ENCODE data around the gene PHC2. TPM values are rescaled to one million over a fixed set of nuclear protein-coding genes. Genes with fewer than 3 reads are reported as not detected.

The PHC2 gene
- total RNA-seq, 3 donors from 2014 or later (not counting 1 experiment from before 2014, with no cell fraction given) = 36.6 to 46.6 (median 39.5) TPM

GRCh38 chr1:33442141-33442540 lies 11.2 kb upstream of the PHC2 start:
- Mint-ChIP-seq H3K27me3 (ENCODE audit: low read depth in 2 of 2) (peaks cover 19 to 29% of the 10 kb centered on the region in 2 donors), H3K9me3 (no peaks in the 10 kb centered on the region), H3K27ac (no peak overlapping the region), H3K4me3 (no peak overlapping the region), H3K4me1 (no peaks in the 10 kb centered on the region), H3K36me3 (no peaks in the 10 kb centered on the region)
- intact Hi-C loops (cut with micrococcal nuclease) = no loop called here
- Histone ChIP-seq H3K27ac (ENCODE audit: low read length) (no peak overlapping the region), H3K36me3 (ENCODE audit: control insufficient read depth, insufficient read depth, low read length) (no peaks in the 10 kb centered on the region), H3K27me3 (ENCODE audit: control insufficient read depth, insufficient read depth, low read length) (no peaks in the 10 kb centered on the region), H3K4me3 (ENCODE audit: low read length) (no peak overlapping the region), H3K9me3 (ENCODE audit: control insufficient read depth, insufficient read depth, low read length) (no peaks in the 10 kb centered on the region), H3K4me1 (ENCODE audit: control insufficient read depth, insufficient read depth, low read length) (no peaks in the 10 kb centered on the region)
- WGBS (ENCODE audit: insufficient coverage) = 77% methylated on average over 1 of the region's 1 CpG
- no peak for TF ChIP-seq CTCF (IDR thresholded peaks at IDR 0.05)
- no peak for ATAC-seq
- no peak for DNase-seq

GRCh38 chr1:33441088-33441745 lies 10.3 kb upstream of the PHC2 start:
- no peak for TF ChIP-seq CTCF (IDR thresholded peaks at IDR 0.05)
- no peaks in the 10 kb centered on the region for H3K36me3 Mint-ChIP-seq
- 93% methylated on average over 6 of the region's 6 CpGs for WGBS (ENCODE audit: insufficient coverage)
- no peak overlapping the region for H3K4me3 Mint-ChIP-seq
- intact Hi-C loops (cut with micrococcal nuclease) = no loop called here
- H3K36me3 ChIP-seq (ENCODE audit: control insufficient read depth, insufficient read depth, low read length) = no peaks in the 10 kb centered on the region
- ATAC-seq (no peak), DNase-seq (no peak)
- H3K4me1 ChIP-seq (ENCODE audit: control insufficient read depth, insufficient read depth, low read length) = no peaks in the 10 kb centered on the region
- no peak overlapping the region for H3K4me3 ChIP-seq (ENCODE audit: low read length)
- H3K27me3 Mint-ChIP-seq (ENCODE audit: low read depth in 2 of 2) = peaks cover 16 to 29% of the 10 kb centered on the region in 2 donors
- no peak overlapping the region for H3K27ac Mint-ChIP-seq
- no peak overlapping the region for H3K27ac ChIP-seq (ENCODE audit: low read length)
- H3K27me3 ChIP-seq (ENCODE audit: control insufficient read depth, insufficient read depth, low read length) = no peaks in the 10 kb centered on the region
- no peaks in the 10 kb centered on the region for H3K9me3 ChIP-seq (ENCODE audit: control insufficient read depth, insufficient read depth, low read length)
- no peaks in the 10 kb centered on the region for H3K4me1 Mint-ChIP-seq
- H3K9me3 Mint-ChIP-seq = no peaks in the 10 kb centered on the region

- H3K36me3 ChIP-seq (ENCODE audit: control insufficient read depth, insufficient read depth, low read length) = no peaks in the 10 kb centered on the region
These were observed 8.8 kb upstream of the PHC2 start for GRCh38 chr1:33439662-33440061.

More at GRCh38 chr1:33439662-33440061, 8.8 kb upstream of the PHC2 start:
- H3K9me3 ChIP-seq (ENCODE audit: control insufficient read depth, insufficient read depth, low read length) = no peaks in the 10 kb centered on the region
- H3K27ac Mint-ChIP-seq = no peak overlapping the region
- no peak overlapping the region for H3K4me3 ChIP-seq (ENCODE audit: low read length)
- H3K27me3 ChIP-seq (ENCODE audit: control insufficient read depth, insufficient read depth, low read length) = no peaks in the 10 kb centered on the region
- no peaks in the 10 kb centered on the region for H3K9me3 Mint-ChIP-seq
- H3K36me3 Mint-ChIP-seq = no peaks in the 10 kb centered on the region
- no peaks in the 10 kb centered on the region for H3K4me1 Mint-ChIP-seq
- H3K4me1 ChIP-seq (ENCODE audit: control insufficient read depth, insufficient read depth, low read length) = no peaks in the 10 kb centered on the region
- H3K27me3 Mint-ChIP-seq (ENCODE audit: low read depth in 2 of 2) = peaks cover 14 to 29% of the 10 kb centered on the region in 2 donors
- no peak for ATAC-seq
- intact Hi-C loops (cut with micrococcal nuclease) = no loop called here
- TF ChIP-seq CTCF (IDR thresholded peaks at IDR 0.05) = no peak
- 80% methylated on average over 1 of the region's 1 CpG for WGBS (ENCODE audit: insufficient coverage)
- no peak for DNase-seq
- H3K27ac ChIP-seq (ENCODE audit: low read length) = no peak overlapping the region
- no peak overlapping the region for H3K4me3 Mint-ChIP-seq

All from natural killer cell (primary cell).